HCT116 (cell line): ENCODE results near the gene SYNPR.

Experiments used
- EZH2 ChIP-seq: fragments of 200-600 bp; sonication (generic); IDR thresholded peaks from 2 replicates; pipeline ENCODE4 v1.6.1; 2017; ENCODE audit warnings: antibody characterized with exemption, mixed run types
- POLR2A ChIP-seq: IDR thresholded peaks from 2 replicates; pipeline ENCODE4 v1.7.0; 2011; ENCODE audit warnings: borderline replicate concordance; ENCODE audit not compliant: insufficient read depth, insufficient read length; ENCODE audit errors: extremely low read depth
- RAD21 ChIP-seq: IDR thresholded peaks from 2 replicates; pipeline ENCODE4 v1.6.1; 2012; ENCODE audit warnings: low read depth, mild to moderate bottlenecking
- YY1 ChIP-seq: IDR thresholded peaks from 2 replicates; pipeline ENCODE4 v1.6.1; 2011; ENCODE audit warnings: low read length, low read depth, moderate library complexity, mild to moderate bottlenecking; ENCODE audit not compliant: insufficient replicate concordance; ENCODE audit errors: extremely low read depth
- ZNF274 ChIP-seq: fragments of 200-500 bp; sonication (Bioruptor generic); IDR thresholded peaks from 2 replicates; pipeline ENCODE4 v1.6.1; 2014; ENCODE audit warnings: mild to moderate bottlenecking, low read depth, low read length, inconsistent platforms
- TF ChIP-seq, protein P1 (sequence below), 3 experiments: fragments of 200-600 bp in 1 of 3; sonication (generic) in 1 of 3; IDR thresholded peaks in 2 of 3; conservative IDR thresholded peaks in 1 of 3; 2 replicates each; pipeline ENCODE4 v1.5.1; 2012 to 2017; ENCODE audit warnings: low read depth in 2 of 3, low read length in 2 of 3, antibody characterized with exemption in 1 of 3, borderline replicate concordance in 1 of 3, control low read depth in 1 of 3, mild to moderate bottlenecking in 1 of 3, mixed read lengths in 1 of 3, mixed run types in 1 of 3, moderate library complexity in 1 of 3; ENCODE audit not compliant: insufficient read depth in 1 of 3
- TF ChIP-seq, protein P2 (sequence below): IDR thresholded peaks from 2 replicates; pipeline ENCODE4 v1.6.1; 2011; ENCODE audit warnings: mild to moderate bottlenecking, low read length, moderate library complexity; ENCODE audit not compliant: insufficient replicate concordance; ENCODE audit errors: extremely low read depth

DNA sequence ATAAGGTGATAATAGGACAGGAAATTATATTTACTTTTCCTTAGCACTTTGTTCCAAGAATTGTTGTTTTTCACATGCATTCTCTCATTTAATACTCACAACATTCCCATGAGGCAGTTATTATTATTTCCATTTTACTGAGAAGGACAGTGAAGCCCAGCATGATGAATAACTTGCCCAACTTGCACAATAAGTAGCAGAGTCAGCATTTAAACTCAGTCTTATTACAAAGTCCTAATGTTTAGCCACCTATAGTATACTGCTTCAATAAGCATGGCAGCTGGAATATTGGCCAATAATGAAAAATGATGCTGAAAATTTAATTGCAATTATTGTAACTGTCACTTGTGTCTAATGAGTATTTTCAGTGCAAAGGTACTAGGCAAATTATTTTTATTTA, 45.7 kb downstream of the SYNPR start:
- TF ChIP-seq RAD21 (no peak), ZNF274 (no peak), POLR2A (no peak), EZH2 (no peak), YY1 (no peak)
- TF ChIP-seq, protein P1, sequence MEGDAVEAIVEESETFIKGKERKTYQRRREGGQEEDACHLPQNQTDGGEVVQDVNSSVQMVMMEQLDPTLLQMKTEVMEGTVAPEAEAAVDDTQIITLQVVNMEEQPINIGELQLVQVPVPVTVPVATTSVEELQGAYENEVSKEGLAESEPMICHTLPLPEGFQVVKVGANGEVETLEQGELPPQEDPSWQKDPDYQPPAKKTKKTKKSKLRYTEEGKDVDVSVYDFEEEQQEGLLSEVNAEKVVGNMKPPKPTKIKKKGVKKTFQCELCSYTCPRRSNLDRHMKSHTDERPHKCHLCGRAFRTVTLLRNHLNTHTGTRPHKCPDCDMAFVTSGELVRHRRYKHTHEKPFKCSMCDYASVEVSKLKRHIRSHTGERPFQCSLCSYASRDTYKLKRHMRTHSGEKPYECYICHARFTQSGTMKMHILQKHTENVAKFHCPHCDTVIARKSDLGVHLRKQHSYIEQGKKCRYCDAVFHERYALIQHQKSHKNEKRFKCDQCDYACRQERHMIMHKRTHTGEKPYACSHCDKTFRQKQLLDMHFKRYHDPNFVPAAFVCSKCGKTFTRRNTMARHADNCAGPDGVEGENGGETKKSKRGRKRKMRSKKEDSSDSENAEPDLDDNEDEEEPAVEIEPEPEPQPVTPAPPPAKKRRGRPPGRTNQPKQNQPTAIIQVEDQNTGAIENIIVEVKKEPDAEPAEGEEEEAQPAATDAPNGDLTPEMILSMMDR (IDR thresholded peaks at IDR 0.05 in 2 of 3, conservative IDR thresholded peaks at IDR 0.05 in 1 of 3; ENCODE audit: borderline replicate concordance in 1 of 3, insufficient read depth in 1 of 3, low read depth in 2 of 3, low read length in 2 of 3) = no peak
- TF ChIP-seq, protein P2, sequence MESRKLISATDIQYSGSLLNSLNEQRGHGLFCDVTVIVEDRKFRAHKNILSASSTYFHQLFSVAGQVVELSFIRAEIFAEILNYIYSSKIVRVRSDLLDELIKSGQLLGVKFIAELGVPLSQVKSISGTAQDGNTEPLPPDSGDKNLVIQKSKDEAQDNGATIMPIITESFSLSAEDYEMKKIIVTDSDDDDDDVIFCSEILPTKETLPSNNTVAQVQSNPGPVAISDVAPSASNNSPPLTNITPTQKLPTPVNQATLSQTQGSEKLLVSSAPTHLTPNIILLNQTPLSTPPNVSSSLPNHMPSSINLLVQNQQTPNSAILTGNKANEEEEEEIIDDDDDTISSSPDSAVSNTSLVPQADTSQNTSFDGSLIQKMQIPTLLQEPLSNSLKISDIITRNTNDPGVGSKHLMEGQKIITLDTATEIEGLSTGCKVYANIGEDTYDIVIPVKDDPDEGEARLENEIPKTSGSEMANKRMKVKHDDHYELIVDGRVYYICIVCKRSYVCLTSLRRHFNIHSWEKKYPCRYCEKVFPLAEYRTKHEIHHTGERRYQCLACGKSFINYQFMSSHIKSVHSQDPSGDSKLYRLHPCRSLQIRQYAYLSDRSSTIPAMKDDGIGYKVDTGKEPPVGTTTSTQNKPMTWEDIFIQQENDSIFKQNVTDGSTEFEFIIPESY = no peak
